Activated effector memory CD4-positive, alpha-beta T cell treated with Interleukin-2 at 50 U/mL for 16 hours (primary cell): ENCODE measurements around the gene PRDX5.

ENCODE experiments used
- DNase-seq: peaks from one replicate; pipeline ENCODE4 v3.0.0-alpha.2; 2020

The PRDX5 gene

GRCh38 chr11:64349404-64349803 is 31.5 kb downstream of the PRDX5 start:
- no peak for DNase-seq

GRCh38 chr11:64351136-64351631 is 33.3 kb downstream of the PRDX5 start:
- DNase-seq = no peak

- DNase-seq = no peak
Observed at GRCh38 chr11:64352099-64352994, 34.4 kb downstream of the PRDX5 start.

GRCh38 chr11:64352995-64353714 is 35.2 kb downstream of the PRDX5 start:
- no peak for DNase-seq

- no peak for DNase-seq
Observed at GRCh38 chr11:64353715-64354506, 36.0 kb downstream of the PRDX5 start.

- no peak for DNase-seq
Observed at GRCh38 chr11:64355078-64355940, 37.4 kb downstream of the PRDX5 start.

GRCh38 chr11:64356498-64357411 is 38.8 kb downstream of the PRDX5 start:
- no peak for DNase-seq

GRCh38 chr11:64357446-64357845 is 39.5 kb downstream of the PRDX5 start:
- DNase-seq = no peak

- peak; percentile 27 for DNase-seq
Observed at GRCh38 chr11:64357904-64358535, 40.1 kb downstream of the PRDX5 start.

- DNase-seq = no peak
Observed at GRCh38 chr11:64358536-64358906, 40.6 kb downstream of the PRDX5 start.

GRCh38 chr11:64358907-64359711 is 41.2 kb downstream of the PRDX5 start, which contains the start of gene RPS6KA4:
RPS6KA4 (plus strand) TSS chr11:64359162; CDS start chr11:64359236, 74 bp downstream.
- DNase-seq = peak; percentile 37

- peak; percentile 15 for DNase-seq
Observed at GRCh38 chr11:64359712-64360445, 42.0 kb downstream of the PRDX5 start.

- DNase-seq = no peak
Observed at GRCh38 chr11:64360448-64360921, 42.6 kb downstream of the PRDX5 start.

GRCh38 chr11:64361659-64362058 is 43.7 kb downstream of the PRDX5 start:
- no peak for DNase-seq

- DNase-seq = no peak
Observed at GRCh38 chr11:64362339-64362738, 44.4 kb downstream of the PRDX5 start.

- no peak for DNase-seq
Observed at GRCh38 chr11:64364435-64364834, 46.5 kb downstream of the PRDX5 start.

- no peak for DNase-seq
Observed at GRCh38 chr11:64364911-64365310, 47.0 kb downstream of the PRDX5 start.

GRCh38 chr11:64366751-64367150 is 48.8 kb downstream of the PRDX5 start:
- DNase-seq = no peak
